ENCODE data around the gene HOXA3. TPM values are rescaled to one million over a fixed set of nuclear protein-coding genes. Genes with fewer than 3 reads are reported as not detected.

HOXA3 gene
- polyA plus RNA-seq, 2 of the 4 experiments (the other 2 are of a cell fraction), result 3.3 to 8.7 TPM

GRCh38 chr7:27112955-27113949 is 39.1 kb downstream of the HOXA3 start (continued):
- no peak for TF ChIP-seq HMGXB4 (CRISPR knock-in tag; IDR thresholded peaks at IDR 0.05; ENCODE audit: borderline replicate concordance)
- no peak for TF ChIP-seq USF2 (IDR thresholded peaks at IDR 0.05)
- no peak for TF ChIP-seq E2F6 (IDR thresholded peaks at IDR 0.05; ENCODE audit: borderline replicate concordance, low read depth)
- no peak for TF ChIP-seq HDAC2 (IDR thresholded peaks at IDR 0.05)
- TF ChIP-seq ELK1 (IDR thresholded peaks at IDR 0.05; ENCODE audit: low read depth, low read length), result no peak
- TF ChIP-seq JUN (IDR thresholded peaks at IDR 0.05), result peak; percentile 53 to 75; a peak in 3 of 5 replicates
- TF ChIP-seq HOXB13 (CRISPR knock-in tag; IDR thresholded peaks at IDR 0.05; ENCODE audit: low read depth), result no peak
- TF ChIP-seq CHD2 (IDR thresholded peaks at IDR 0.05; ENCODE audit: low read length, partially characterized antibody), result no peak
- no peak for TF ChIP-seq REST (IDR thresholded peaks at IDR 0.05)
- TF ChIP-seq SMC3 (IDR thresholded peaks at IDR 0.05), result no peak
- no peak for TF ChIP-seq CBX8 (IDR thresholded peaks at IDR 0.05)
- TF ChIP-seq BCL3 (IDR thresholded peaks at IDR 0.05), result no peak
- no peak for TF ChIP-seq NPAS2 (CRISPR knock-in tag; IDR thresholded peaks at IDR 0.05; ENCODE audit: borderline replicate concordance)
- no peak for TF ChIP-seq ZSCAN20 (CRISPR knock-in tag; IDR thresholded peaks at IDR 0.05)
- TF ChIP-seq POLR2A (IDR thresholded peaks at IDR 0.05; ENCODE audit: low read length), result peak; percentile 8
- no peak for TF ChIP-seq NR3C1 (IDR thresholded peaks at IDR 0.05)
- peak; percentile 24; the same call in 1 of the 2 replicates for TF ChIP-seq GATA3 (IDR thresholded peaks at IDR 0.05; ENCODE audit: borderline replicate concordance)
- no peak for TF ChIP-seq ESRRA (IDR thresholded peaks at IDR 0.05; ENCODE audit: borderline replicate concordance, low read length)
- no peak for TF ChIP-seq MAFK (IDR thresholded peaks at IDR 0.05; ENCODE audit: partially characterized antibody)
- TF ChIP-seq RARB (CRISPR knock-in tag; IDR thresholded peaks at IDR 0.05), result peak; percentile 89; the same call in 1 of the 2 replicates
- 0 out of 5 replicates have a peak, but pooled peaks of 1 of the 2 experiments have one; percentile 21 for TF ChIP-seq RAD21 (conservative IDR thresholded peaks at IDR 0.05 in 1 of 2, IDR thresholded peaks at IDR 0.05 in 1 of 2)
- no peak for TF ChIP-seq SREBF2 (IDR thresholded peaks at IDR 0.05)
- no peak for TF ChIP-seq FOSL2 (IDR thresholded peaks at IDR 0.05)
- no peak for TF ChIP-seq FOSL2 (CRISPR knock-in tag; IDR thresholded peaks at IDR 0.05)
- TF ChIP-seq JUNB (IDR thresholded peaks at IDR 0.05), result no peak
- TF ChIP-seq RCOR1 (IDR thresholded peaks at IDR 0.05; ENCODE audit: low read depth, low read length), result no peak
- TF ChIP-seq MAX (IDR thresholded peaks at IDR 0.05), result no peak; the same call in 1 of the 2 replicates
- TF ChIP-seq TP53 (CRISPR knock-in tag; IDR thresholded peaks at IDR 0.05), result no peak
